M059J (cell line): ENCODE data around the gene KRT15. TPM values are rescaled to one million over a fixed set of nuclear protein-coding genes. Genes with fewer than 3 reads are reported as not detected.
A peak's percentile ranks its signal among the peaks of the same experiment; 100 is the strongest.

Experiments
- DNase-seq: peaks from one replicate; pipeline ENCODE4 v3.0.0-alpha.2; 2012; ENCODE audit warnings: low read depth
- total RNA-seq: library from RNA; depleted of rRNA; stranded (reverse); fragments of >200 nt; shearing (Covaris generic); gene quantifications from 2 replicates; pipeline ENCODE4 v1.2.3, GENCODE V29; 2014; rRNA removed

The KRT15 gene
- total RNA-seq, 1 experiment from 2014 or later, result 10.2 TPM

- peak; percentile 76 for DNase-seq
Measured at GRCh38 chr17:41483991-41484826, 34.5 kb downstream of the KRT15 start.

DNA sequence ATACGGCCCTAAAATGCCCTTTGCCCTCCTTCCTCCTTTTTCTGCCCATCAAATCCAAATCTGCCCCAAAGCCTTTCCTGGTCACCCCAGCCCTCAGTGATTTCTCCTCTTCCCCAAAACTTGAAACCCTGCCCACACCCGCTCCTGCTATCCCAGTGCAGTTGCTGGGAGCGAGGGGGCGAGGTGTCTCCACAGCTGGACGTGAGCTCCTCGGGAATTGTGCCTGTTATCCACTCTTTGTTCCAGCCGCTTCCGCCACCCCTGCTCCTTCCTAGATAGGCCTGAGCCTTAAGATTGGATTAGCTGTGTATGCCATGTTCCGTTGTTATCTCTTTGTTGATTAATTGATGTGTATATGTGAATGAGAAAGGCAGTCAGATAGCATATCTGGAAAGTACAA is 35.2 kb downstream of the KRT15 start:
- DNase-seq, result no peak

DNA sequence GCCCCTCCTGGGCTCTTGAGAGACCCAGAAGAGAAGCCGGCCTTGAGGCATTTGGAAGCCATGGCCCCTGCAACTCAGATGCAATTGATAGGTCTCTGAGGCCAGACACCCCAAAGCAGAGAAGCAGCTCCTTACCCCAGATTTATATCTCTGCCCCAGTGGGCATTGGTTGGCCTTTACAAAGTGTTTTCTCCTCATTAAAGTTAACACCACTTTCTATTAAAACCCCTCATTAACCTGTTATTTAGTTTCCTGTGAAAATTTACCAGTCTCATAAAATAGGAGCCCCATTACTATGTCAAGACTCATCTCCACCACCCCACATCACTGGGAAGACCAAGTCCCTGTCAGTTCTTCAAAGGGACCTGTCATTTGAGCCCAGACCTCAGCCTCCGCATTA is 37.7 kb downstream of the KRT15 start, which contains the start of gene KRT35:
Gene KRT35 (minus strand): TSS at position 116 of the 400 bp plus-strand sequence. CDS start 54 bp downstream, at position 62.
- no peak for DNase-seq

- DNase-seq, result no peak
Measured at GRCh38 chr17:41480581-41480980, 38.1 kb downstream of the KRT15 start.

DNA sequence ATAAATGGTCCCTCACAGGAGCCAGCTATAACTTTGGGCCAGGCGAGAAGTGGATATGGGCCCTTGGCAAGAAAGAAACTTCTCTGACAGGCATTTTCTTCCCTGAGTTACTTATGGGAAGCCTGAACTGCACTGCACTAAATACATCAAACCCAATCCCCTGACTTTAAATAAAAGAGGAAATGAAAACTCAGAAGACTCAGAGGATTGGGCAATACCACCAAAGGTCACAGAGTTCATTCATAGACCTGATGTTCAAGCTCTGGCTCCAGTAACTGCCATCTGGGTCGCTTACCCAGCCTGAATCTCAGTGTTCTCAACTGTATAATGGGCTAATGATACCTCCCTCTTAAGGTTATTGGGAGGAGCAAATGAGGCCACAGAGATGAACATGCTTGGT is 38.6 kb downstream of the KRT15 start:
- DNase-seq, result no peak

GRCh38 chr17:41478237-41478636 is 40.5 kb downstream of the KRT15 start:
- DNase-seq, result no peak

DNA sequence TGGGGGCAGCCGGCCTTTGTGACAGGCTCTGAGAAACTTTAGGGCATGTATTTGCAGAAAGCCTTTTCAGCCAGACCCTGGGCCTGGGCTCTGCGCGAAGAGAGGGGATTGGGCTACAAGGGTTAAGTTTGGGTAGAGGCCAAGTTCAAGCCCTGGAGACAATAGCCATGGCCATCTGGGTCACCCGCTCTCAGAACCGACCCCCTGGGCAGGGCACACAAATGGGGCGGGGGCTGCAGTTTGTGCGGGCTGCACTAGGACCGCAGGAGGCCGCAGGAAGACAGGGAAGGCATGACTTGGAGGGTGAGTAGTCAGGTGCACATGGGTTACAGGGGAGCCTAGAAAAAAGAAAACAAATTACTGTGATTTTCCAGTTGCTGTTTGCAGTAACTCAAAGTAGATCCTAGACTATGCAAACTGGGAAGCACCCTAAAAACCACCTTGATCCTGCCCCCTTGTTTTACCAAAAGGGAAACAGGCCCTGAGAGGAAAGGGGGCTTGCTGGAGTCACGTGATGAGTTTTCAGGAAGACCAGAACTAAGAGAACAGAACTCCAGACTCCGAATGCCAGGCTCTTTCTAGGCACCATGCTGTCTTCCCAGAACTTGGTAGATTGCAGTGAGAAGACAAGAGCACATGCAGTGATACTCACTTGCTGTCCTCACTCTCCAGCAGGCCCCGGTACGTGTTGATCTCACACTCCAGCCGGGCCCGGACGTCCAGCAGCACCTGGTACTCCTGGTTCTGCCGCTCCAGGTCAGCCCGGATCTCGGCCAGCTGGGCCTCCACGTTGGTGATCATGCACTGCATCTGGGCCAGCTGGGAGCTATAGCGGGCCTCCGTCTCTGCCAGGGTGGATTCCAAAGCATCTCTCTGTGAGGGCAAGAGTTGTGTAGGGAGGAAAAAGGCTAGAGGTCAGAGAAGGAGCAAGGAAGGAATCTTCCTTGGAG is 41.5 kb downstream of the KRT15 start:
- DNase-seq, result no peak

DNA sequence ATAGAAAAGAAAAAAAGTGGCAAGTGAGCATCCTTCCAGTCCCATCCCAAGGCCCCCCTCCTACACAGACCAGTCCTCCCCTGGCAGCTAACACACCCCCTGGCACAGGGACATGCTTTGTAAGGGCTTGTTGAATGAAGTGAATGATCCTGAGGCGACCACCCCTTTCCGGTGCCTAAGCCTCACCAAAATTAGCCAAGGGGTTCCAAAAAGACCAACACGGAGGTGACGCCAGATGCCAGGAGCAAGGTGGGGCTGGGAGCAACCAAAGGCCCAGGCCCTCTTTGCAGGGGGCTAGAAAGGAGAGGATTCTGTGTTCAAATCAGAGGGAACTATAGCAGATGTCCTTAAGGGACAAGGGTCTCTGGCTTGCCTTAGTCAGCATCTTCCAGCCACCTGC is 43.3 kb downstream of the KRT15 start:
- DNase-seq, result no peak

GRCh38 chr17:41474863-41475262 is 43.8 kb downstream of the KRT15 start:
- DNase-seq, result no peak

GRCh38 chr17:41468346-41468745 is 50.3 kb downstream of the KRT15 start:
- no peak for DNase-seq

DNA sequence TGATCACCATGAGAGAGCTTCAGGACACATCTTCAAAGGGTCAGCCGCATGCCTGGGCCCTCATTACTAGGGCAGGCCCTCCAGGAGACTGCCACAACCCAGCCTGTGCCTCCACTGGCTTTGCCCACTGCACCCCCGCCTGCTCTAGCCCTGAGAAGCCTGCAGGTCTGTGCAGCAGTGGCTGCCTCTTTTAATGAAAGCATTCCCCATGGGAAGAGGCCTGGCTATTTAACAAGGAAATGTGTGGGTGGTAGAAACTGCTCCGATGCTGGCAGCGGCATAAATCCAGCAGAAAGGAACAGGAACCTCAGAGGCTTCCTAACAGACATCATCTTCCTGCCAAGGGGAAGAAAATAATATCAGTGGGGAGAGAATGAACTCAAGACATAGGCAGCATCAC is 51.1 kb downstream of the KRT15 start:
- no peak for DNase-seq

GRCh38 chr17:41466988-41467387 is 51.7 kb downstream of the KRT15 start, which contains the start of gene KRT32:
TSS of gene KRT32 (minus strand) at chr17:41467386. CDS start at chr17:41467325, 61 bp downstream.
- DNase-seq, result no peak

DNA sequence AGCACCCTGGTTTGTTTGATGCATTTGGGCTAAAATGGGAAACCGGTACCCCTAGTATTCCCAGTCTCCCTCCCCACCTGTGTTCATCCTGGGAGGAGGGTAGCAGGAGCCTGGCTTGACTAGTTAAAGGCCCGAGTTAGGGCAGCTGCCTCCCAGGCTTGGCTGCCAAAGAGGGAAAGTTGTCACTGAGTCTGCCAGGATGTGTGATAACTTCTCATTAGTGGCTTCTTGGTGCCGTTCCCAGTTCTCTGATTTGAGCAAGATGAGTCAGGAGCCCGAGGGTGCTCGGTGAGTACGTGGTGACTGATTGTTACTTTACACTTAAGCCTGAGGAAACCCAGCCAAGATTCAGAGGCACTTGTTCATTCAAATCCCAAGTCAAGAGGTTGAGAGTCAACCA is 54.0 kb downstream of the KRT15 start:
- DNase-seq, result peak; percentile 98

- DNase-seq, result no peak
Measured at GRCh38 chr17:41464173-41464572, 54.5 kb downstream of the KRT15 start.

GRCh38 chr17:41463746-41464145 is 54.9 kb downstream of the KRT15 start:
- no peak for DNase-seq

Other genes starting within 250 kb of the KRT15 start
- gene KRTAP9-7, start 243.2 kb downstream of the KRT15 start, total RNA-seq, result not detected in 2 replicates
- not detected in 2 replicates for gene KRTAP29-1, start 216.0 kb downstream of the KRT15 start, total RNA-seq
- gene KRTAP16-1, start 209.6 kb downstream of the KRT15 start, total RNA-seq, result not detected in 2 replicates
- not detected in 2 replicates for gene KRTAP17-1, start 203.2 kb downstream of the KRT15 start, total RNA-seq
- 0.17 TPM in 1 of 2 replicates, not detected in the other for gene KRT33A, start 168.1 kb downstream of the KRT15 start, total RNA-seq
- gene KRT33B, start 149.1 kb downstream of the KRT15 start, total RNA-seq, result 1.3 TPM in 1 of 2 replicates, not detected in the other
- 6.7 and 7.6 TPM in 2 replicates for gene KRT34, start 136.6 kb downstream of the KRT15 start, total RNA-seq
- gene KRT31, start 121.3 kb downstream of the KRT15 start, total RNA-seq, result not detected in 2 replicates
- gene KRT37, start 94.3 kb downstream of the KRT15 start, total RNA-seq, result not detected in 2 replicates
- not detected in 2 replicates for gene KRT38, start 77.9 kb downstream of the KRT15 start, total RNA-seq
- 0.05 TPM in 1 of 2 replicates, not detected in the other for gene KRT32, start 51.5 kb downstream of the KRT15 start, total RNA-seq
- gene KRT35, start 37.7 kb downstream of the KRT15 start, total RNA-seq, result not detected in 2 replicates
- gene KRT36, start 29.0 kb downstream of the KRT15 start, total RNA-seq, result 0.07 TPM in 1 of 2 replicates, not detected in the other
- 0.34 TPM in 1 of 2 replicates, not detected in the other for gene KRT13, start 13.3 kb downstream of the KRT15 start, total RNA-seq
- gene KRT19, start 9.4 kb upstream of the KRT15 start, total RNA-seq, result 0.69 and 1.6 TPM in 2 replicates
- gene KRT9, start 53.2 kb upstream of the KRT15 start, total RNA-seq, result not detected in 2 replicates
- gene KRT14, start 68.0 kb upstream of the KRT15 start, total RNA-seq, result 0.27 TPM in 1 of 2 replicates, not detected in the other
- 0.15 and 0.34 TPM in 2 replicates for gene KRT16, start 93.9 kb upstream of the KRT15 start, total RNA-seq
- gene KRT17, start 105.7 kb upstream of the KRT15 start, total RNA-seq, result 6.7 and 8.5 TPM in 2 replicates
- 54.4 and 64.1 TPM in 2 replicates for gene EIF1, start 170.0 kb upstream of the KRT15 start, total RNA-seq
- gene GAST, start 193.4 kb upstream of the KRT15 start, total RNA-seq, result not detected in 2 replicates
- 0.05 and 0.07 TPM in 2 replicates for gene HAP1, start 215.8 kb upstream of the KRT15 start, total RNA-seq